HG03460 (cell line): ENCODE measurements around the gene ARHGEF11.

Source experiments
- ATAC-seq: cut with Tn5 transposase; IDR thresholded peaks from one replicate; pipeline ENCODE4 v1.9.1; 2021; ENCODE audit not compliant: unreplicated experiment

The ARHGEF11 gene

GRCh38 chr1:157001304-157001703, 44.2 kb downstream of the ARHGEF11 start:
- ATAC-seq: no peak

- ATAC-seq: no peak
Observed at GRCh38 chr1:157000686-157001085, 44.9 kb downstream of the ARHGEF11 start.

- no peak for ATAC-seq
Observed at GRCh38 chr1:156999596-157000320, 45.8 kb downstream of the ARHGEF11 start.

- no peak for ATAC-seq
Observed at GRCh38 chr1:156998840-156999500, 46.6 kb downstream of the ARHGEF11 start.

GRCh38 chr1:156998301-156998700, 47.2 kb downstream of the ARHGEF11 start:
- no peak for ATAC-seq

GRCh38 chr1:156995412-156995811, 50.1 kb downstream of the ARHGEF11 start:
- ATAC-seq: no peak

GRCh38 chr1:156994277-156994676, 51.3 kb downstream of the ARHGEF11 start:
- no peak for ATAC-seq

- no peak for ATAC-seq
Observed at GRCh38 chr1:156993426-156994147, 52.0 kb downstream of the ARHGEF11 start.

GRCh38 chr1:156992215-156992614, 53.3 kb downstream of the ARHGEF11 start:
- no peak for ATAC-seq

GRCh38 chr1:156987715-156988114, 57.8 kb downstream of the ARHGEF11 start:
- ATAC-seq: no peak

- ATAC-seq: no peak
Observed at GRCh38 chr1:156980551-156980950, 65.0 kb downstream of the ARHGEF11 start.

- ATAC-seq: no peak
Observed at GRCh38 chr1:156975084-156975483, 70.5 kb downstream of the ARHGEF11 start.

GRCh38 chr1:156973417-156973816, 72.1 kb downstream of the ARHGEF11 start:
- no peak for ATAC-seq

- no peak for ATAC-seq
Observed at GRCh38 chr1:156970017-156970416, 75.5 kb downstream of the ARHGEF11 start.

GRCh38 chr1:156969496-156969895, 76.0 kb downstream of the ARHGEF11 start:
- ATAC-seq: no peak

GRCh38 chr1:156964441-156964840, 81.1 kb downstream of the ARHGEF11 start:
- no peak for ATAC-seq

- no peak for ATAC-seq
Observed at GRCh38 chr1:156963621-156964020, 81.9 kb downstream of the ARHGEF11 start.

GRCh38 chr1:156961709-156962108, 83.8 kb downstream of the ARHGEF11 start:
- ATAC-seq: no peak

GRCh38 chr1:156959925-156960324, 85.6 kb downstream of the ARHGEF11 start:
- no peak for ATAC-seq

- no peak for ATAC-seq
Observed at GRCh38 chr1:156959414-156959813, 86.1 kb downstream of the ARHGEF11 start.

GRCh38 chr1:156958247-156958714, 87.3 kb downstream of the ARHGEF11 start:
- ATAC-seq: no peak

- ATAC-seq: no peak
Observed at GRCh38 chr1:156957634-156958033, 87.9 kb downstream of the ARHGEF11 start.
